Prostate gland (tissue), 2 donors: ENCODE measurements around the gene PCGF2. TPM values are rescaled to one million over a fixed set of nuclear protein-coding genes. Genes with fewer than 3 reads are reported as not detected.

ENCODE experiments used
- DNase-seq: peaks from one replicate; pipeline ENCODE4 v3.0.0-alpha.2; 2019; ENCODE audit warnings: low spot score
- H3K27ac ChIP-seq, 2 donors: fragments of 200-600 bp; sonication (generic); 2 replicates each; pipeline ENCODE4 v1.5.1; 2017 to 2019
- H3K27me3 ChIP-seq: fragments of 200-600 bp; sonication (generic); replicated peaks from 2 replicates; pipeline ENCODE4 v1.5.1; 2019; ENCODE audit not compliant: insufficient read depth
- H3K36me3 ChIP-seq, 2 donors: fragments of 200-600 bp; sonication (generic); 1 replicate in 1 of 2; 2 replicates in 1 of 2; pipeline versions ENCODE4 v1.5.1 to v1.8.1; 2017 to 2019
- H3K4me1 ChIP-seq: fragments of 200-600 bp; sonication (generic); replicated peaks from 2 replicates; pipeline ENCODE4 v1.5.1; 2019
- H3K4me3 ChIP-seq, 2 donors: fragments of 200-600 bp; sonication (generic); 2 replicates each; pipeline ENCODE4 v1.5.1; 2017 to 2019
- H3K9me3 ChIP-seq: fragments of 200-600 bp; sonication (generic); 2 replicates; pipeline ENCODE4 v1.5.1; 2017
- POLR2A ChIP-seq: fragments of 450-650 bp; IDR thresholded peaks from one replicate; pipeline ENCODE4 v1.6.1; 2016; ENCODE audit warnings: antibody characterized with exemption, mild to moderate bottlenecking
- POLR2AphosphoS5 ChIP-seq: sonication (generic); formaldehyde crosslinking; IDR thresholded peaks from one replicate; pipeline ENCODE4 v1.6.1; 2017; ENCODE audit warnings: antibody characterized with exemption
- WGBS: methylation state at CpG from one replicate; pipeline ENCODE4 v1.1.5; 2018; 5-methylcytosine and 5-hydroxymethylcytosine counted together
- intact Hi-C: fragments of 100-400 bp; cut with DNase I; formaldehyde crosslinking; loops from one replicate; pipeline ENCODE4 v1.14.2; 2022
- total RNA-seq, 2 donors: library from RNA; depleted of rRNA; stranded (reverse); fragments of >200 nt; gene quantifications; one replicate each; pipeline ENCODE4 v1.1.0, GENCODE V29; 2016
- TF ChIP-seq, protein P1 (sequence below), 4 experiments: fragments of 200-600 bp in 2 of 4; fragments of 450-650 bp in 2 of 4; sonication (generic) in 2 of 4; IDR thresholded peaks; 1 replicate in 3 of 4; 2 replicates in 1 of 4; pipeline ENCODE4 v1.5.1; 2016 to 2019; ENCODE audit warnings: antibody characterized with exemption in 4 of 4, mild to moderate bottlenecking in 2 of 4, moderate library complexity in 2 of 4

The PCGF2 gene
- total RNA-seq, 2 donors from 2014 or later, result 17.1 to 17.8 TPM

- H3K9me3 ChIP-seq, result no peaks in the 10 kb centered on the region
- peak overlapping the region; percentile 86 to 95 for H3K27ac ChIP-seq
- no peaks in the 10 kb centered on the region for H3K36me3 ChIP-seq
- H3K4me3 ChIP-seq, result peak overlapping the region; percentile 89 to 99
- no peak for DNase-seq
- peaks cover 27% of the 10 kb centered on the region for H3K4me1 ChIP-seq
- no peak for TF ChIP-seq POLR2AphosphoS5
- TF ChIP-seq POLR2A, result no peak
- TF ChIP-seq, protein P1, sequence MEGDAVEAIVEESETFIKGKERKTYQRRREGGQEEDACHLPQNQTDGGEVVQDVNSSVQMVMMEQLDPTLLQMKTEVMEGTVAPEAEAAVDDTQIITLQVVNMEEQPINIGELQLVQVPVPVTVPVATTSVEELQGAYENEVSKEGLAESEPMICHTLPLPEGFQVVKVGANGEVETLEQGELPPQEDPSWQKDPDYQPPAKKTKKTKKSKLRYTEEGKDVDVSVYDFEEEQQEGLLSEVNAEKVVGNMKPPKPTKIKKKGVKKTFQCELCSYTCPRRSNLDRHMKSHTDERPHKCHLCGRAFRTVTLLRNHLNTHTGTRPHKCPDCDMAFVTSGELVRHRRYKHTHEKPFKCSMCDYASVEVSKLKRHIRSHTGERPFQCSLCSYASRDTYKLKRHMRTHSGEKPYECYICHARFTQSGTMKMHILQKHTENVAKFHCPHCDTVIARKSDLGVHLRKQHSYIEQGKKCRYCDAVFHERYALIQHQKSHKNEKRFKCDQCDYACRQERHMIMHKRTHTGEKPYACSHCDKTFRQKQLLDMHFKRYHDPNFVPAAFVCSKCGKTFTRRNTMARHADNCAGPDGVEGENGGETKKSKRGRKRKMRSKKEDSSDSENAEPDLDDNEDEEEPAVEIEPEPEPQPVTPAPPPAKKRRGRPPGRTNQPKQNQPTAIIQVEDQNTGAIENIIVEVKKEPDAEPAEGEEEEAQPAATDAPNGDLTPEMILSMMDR (IDR thresholded peaks at IDR 0.05), result no peak
- WGBS, result 4% methylated on average over 20 of the region's 21 CpGs
- H3K27me3 ChIP-seq, result no peaks in the 10 kb centered on the region
- intact Hi-C loops, result loop anchor here (10.0 kb wide), 1 partner anchor 408 kb away; the partner anchor contains the start of gene PLXDC1
These were observed 1.2 kb downstream of the PCGF2 start for GRCh38 chr17:38746849-38747462.

- H3K27me3 ChIP-seq, result no peaks in the 10 kb centered on the region
- no peaks in the 10 kb centered on the region for H3K9me3 ChIP-seq
- peak overlapping the region in 1 of 2 donors; percentile 99 for H3K4me3 ChIP-seq
- intact Hi-C loops, result loop anchor here (10.0 kb wide), 1 partner anchor 409 kb away; the partner anchor contains the start of gene PLXDC1
- TF ChIP-seq POLR2A (no peak), POLR2AphosphoS5 (no peak)
- TF ChIP-seq, protein P1 (IDR thresholded peaks at IDR 0.05), result no peak
- H3K4me1 ChIP-seq, result peaks cover 32% of the 10 kb centered on the region
- H3K27ac ChIP-seq, result peak overlapping the region; percentile 86 to 95
- H3K36me3 ChIP-seq, result no peaks in the 10 kb centered on the region
- WGBS, result 44% methylated on average over 8 of the region's 8 CpGs
- no peak for DNase-seq
These were observed 1.9 kb downstream of the PCGF2 start for GRCh38 chr17:38746004-38746848.

- TF ChIP-seq POLR2AphosphoS5, result no peak
- TF ChIP-seq, protein P1 (IDR thresholded peaks at IDR 0.05), result no peak
- no peak for TF ChIP-seq POLR2A
- Histone ChIP-seq H3K9me3 (no peaks in the 10 kb centered on the region), H3K27ac (peak overlapping the region in 1 of 2 donors; percentile 95), H3K36me3 (no peaks in the 10 kb centered on the region), H3K4me1 (peaks cover 28% of the 10 kb centered on the region), H3K4me3 (no peak overlapping the region), H3K27me3 (no peaks in the 10 kb centered on the region)
- no peak for DNase-seq
- intact Hi-C loops, result loop anchor here (10.0 kb wide), 1 partner anchor 409 kb away; the partner anchor contains the start of gene PLXDC1
- WGBS, result 53% methylated on average over 4 of the region's 4 CpGs
These were observed 2.6 kb downstream of the PCGF2 start for GRCh38 chr17:38745545-38745944.

DNA sequence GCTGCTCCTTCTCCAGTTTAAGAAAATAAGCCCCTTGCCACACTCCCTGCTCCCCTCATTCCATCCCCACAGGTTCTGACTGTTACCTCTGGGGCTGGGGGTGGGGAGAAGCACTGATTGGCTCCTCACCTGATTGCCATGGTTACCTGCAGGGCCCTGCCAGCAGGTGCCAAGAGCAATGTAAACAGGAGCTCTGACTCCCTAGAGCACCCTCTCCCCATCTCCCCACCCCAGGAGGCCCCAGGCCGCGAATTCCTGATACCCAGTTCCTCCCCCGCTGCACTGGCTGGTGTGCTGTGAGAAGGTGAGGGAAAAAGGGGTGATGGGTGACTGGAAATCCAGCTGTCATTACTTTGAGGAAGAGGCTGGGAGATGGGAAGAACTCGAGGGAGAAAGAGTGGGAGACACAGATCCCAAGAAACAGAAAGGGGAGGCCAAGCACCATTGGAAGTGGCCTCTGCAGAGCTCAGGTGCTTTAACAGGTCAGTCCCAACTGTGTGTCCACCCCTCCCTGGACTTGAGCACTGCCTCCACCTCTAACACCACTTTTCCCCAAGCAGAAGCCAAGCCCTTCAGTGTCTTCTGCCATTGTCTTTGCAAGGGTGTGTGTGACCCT lies 4.5 kb downstream of the PCGF2 start:
- 39% methylated on average over 4 of the region's 4 CpGs for WGBS
- peaks cover 24% of the 10 kb centered on the region for H3K4me1 ChIP-seq
- H3K4me3 ChIP-seq, result no peak overlapping the region
- H3K27ac ChIP-seq, result no peak overlapping the region
- no peaks in the 10 kb centered on the region for H3K27me3 ChIP-seq
- intact Hi-C loops, result loop anchor here (10.0 kb wide), 1 partner anchor 411 kb away; the partner anchor contains the start of gene PLXDC1
- H3K9me3 ChIP-seq, result no peaks in the 10 kb centered on the region
- TF ChIP-seq POLR2A (no peak), POLR2AphosphoS5 (no peak)
- TF ChIP-seq, protein P1 (IDR thresholded peaks at IDR 0.05), result no peak
- no peaks in the 10 kb centered on the region for H3K36me3 ChIP-seq
- DNase-seq, result no peak
